GM21381 (cell line): ENCODE measurements around the gene PECR.

Experiments used
- ATAC-seq: cut with Tn5 transposase; IDR thresholded peaks from one replicate; pipeline ENCODE4 v1.9.1; 2021; ENCODE audit warnings: mild to moderate bottlenecking, moderate library complexity; ENCODE audit not compliant: unreplicated experiment

Gene PECR

GRCh38 chr2:216081487-216082116 is at the start of gene PECR, which contains the start of gene TMEM169:
Gene PECR (minus strand): TSS chr2:216081809. CDS start chr2:216081741, 68 bp downstream.
Gene TMEM169 (plus strand): TSS chr2:216081919. CDS start chr2:216095964, 14,045 bp downstream.
- peak; percentile 93 for ATAC-seq

- ATAC-seq: no peak
These were observed 48.9 kb upstream of the PECR start for GRCh38 chr2:216130346-216130971.

- ATAC-seq: no peak
These were observed 45.3 kb upstream of the PECR start for GRCh38 chr2:216126943-216127342.

GRCh38 chr2:216121255-216121654 is 39.6 kb upstream of the PECR start:
- ATAC-seq: no peak

DNA sequence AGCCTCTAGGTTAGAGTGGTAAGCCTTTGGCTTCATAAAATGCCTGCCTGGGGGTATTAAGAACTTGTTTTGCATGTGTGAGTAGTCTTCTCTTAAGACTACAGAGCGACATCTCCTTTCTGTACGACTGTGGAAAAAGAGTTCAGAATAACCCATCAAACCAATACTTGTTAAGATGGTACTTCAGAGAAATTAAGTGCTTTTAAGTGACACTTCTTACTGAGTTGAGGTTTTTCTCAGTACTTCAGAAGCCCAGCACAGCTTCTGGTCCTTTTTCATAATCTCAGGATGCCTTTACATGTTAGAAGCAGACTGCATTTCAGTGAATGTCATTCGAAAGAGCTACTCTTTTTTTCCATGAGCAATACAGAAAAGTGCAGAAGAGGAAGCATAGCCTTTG is 38.4 kb upstream of the PECR start:
- ATAC-seq: no peak

DNA sequence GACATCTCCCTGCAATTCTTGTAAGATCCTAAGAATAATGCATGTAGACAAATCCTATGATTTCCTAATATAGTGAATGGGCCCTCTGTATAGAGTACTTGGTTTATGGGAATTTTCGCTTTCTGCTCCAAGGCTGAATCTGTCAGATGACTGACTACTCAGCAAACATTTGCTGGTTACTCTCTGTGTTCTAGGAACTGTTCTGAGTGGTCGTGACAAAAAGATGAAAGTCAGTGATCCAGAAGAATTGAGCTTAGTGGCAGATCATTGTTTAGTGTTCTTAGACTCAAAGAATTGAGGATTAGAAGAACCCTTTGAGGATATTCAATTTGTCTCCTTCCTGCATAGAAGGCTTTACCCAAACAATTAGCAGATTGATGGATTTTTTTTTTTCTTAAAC is 37.5 kb upstream of the PECR start:
- no peak for ATAC-seq

DNA sequence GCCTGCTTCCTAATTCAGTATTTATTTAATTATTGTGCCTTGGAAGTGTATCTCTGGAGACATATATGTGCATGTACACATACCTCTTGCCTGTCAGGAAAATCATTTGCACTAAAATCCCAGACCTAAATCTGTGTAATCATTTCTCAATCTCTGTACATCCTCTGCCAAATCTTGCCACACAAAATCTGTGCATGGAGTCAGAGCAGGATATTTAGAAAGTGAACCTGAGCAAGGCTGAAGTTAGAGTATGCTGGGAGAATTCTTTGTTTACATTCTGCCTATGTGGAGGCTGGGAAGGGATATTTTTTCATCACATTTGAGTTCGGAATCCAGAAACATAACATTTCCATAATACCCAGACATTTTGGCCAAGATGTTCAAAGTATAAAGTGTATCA is 36.9 kb upstream of the PECR start:
- no peak for ATAC-seq

DNA sequence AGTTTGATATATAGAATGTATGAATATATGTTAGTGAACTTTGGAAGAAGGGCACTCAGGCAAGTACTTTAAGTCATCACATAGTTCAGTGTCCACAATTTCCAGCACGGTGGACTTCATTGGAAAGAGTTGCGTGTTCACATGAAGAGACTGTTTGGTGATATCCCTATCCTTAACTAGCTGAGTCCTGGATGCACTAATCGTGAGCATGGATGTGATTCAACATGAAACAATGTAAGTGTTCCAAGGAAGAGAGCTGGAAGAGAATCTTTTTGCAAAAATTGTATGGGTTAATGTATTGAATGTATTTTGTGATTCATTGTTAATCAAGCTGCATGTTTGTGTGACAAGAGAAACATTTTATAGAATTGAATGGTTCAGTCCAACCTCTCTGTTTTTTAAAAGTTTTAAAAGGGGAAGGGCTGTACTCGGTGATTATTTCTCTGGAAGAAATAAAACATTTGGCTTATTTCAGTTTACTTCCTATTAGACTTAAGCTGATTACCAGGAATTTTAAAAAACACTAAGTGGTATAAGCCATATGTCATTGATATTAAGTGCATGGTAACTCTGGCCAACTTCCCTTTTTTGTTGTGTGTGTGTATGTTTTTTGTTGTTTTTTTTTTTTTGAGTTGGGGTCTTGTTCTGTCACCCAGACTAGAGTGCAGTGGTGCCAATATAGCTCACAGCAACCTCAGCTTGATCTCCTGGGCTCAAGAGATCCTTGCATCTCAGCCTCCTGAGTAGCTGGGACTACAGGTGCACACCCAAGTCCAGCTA is 36.1 kb upstream of the PECR start:
- no peak for ATAC-seq

- no peak for ATAC-seq
These were observed 34.8 kb upstream of the PECR start for GRCh38 chr2:216116418-216116817.

DNA sequence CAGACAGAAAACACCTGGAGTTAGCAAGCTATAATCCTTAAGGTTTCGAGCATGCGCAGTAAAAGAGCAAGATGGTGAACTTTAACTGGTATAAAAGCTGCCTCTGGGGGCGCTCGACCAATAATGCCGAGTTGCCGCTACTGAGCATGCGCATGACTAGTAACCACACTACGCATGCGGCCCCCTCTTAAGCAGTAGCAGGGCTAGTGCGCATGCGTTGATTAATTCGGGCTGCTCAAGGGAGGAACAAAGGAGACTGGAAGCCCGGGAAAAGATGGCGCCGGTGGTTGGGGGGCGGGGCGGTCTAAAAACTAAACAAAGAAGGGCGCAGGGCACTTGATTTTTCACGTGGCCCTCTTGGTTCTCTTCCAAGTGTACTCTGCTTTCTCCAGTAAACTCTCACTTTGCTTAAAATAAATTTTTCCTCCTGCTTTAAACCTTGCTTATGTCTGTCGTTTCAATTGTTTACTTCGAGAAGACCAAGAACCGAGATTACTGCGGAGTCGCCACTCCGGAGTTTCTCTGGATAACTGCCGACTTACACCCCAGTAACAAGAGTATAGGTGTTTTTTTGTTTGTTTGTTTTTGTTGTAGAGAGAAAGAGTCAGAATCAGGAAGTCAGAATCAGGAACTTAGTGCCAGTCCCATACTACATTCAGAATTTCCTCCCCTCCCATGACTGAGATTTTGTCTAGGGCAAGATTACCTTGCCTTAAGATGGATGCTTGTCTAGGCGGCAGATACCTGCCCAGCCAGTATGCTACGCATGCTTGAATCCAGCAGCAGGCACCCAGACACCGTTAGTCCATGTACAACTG is 33.3 kb upstream of the PECR start:
- peak; percentile 40 for ATAC-seq

GRCh38 chr2:216114382-216114713 is 32.7 kb upstream of the PECR start:
- no peak for ATAC-seq

GRCh38 chr2:216113572-216113971 is 32.0 kb upstream of the PECR start:
- ATAC-seq: peak; percentile 65

GRCh38 chr2:216112926-216113325 is 31.3 kb upstream of the PECR start:
- ATAC-seq: no peak

DNA sequence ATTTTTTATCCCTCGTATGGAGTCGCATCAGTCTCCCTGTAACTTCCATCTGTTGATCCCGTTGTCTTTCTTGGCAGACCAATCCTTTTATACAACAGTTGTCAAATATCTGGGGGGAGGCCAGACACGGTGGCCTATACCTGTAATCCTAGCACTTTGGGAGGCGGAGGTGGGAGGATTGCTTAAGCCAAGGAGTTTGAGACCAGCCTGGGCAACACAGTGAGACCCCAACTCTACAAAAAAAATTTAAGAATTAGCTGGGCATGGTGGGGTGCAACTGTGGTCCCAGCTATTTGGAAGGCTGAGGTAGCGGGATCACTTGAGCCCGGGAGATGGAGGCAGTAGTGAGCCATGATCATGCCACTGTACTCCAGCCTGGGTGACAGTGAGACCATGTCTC is 29.5 kb upstream of the PECR start:
- no peak for ATAC-seq

- no peak for ATAC-seq
These were observed 29.0 kb upstream of the PECR start for GRCh38 chr2:216110620-216111019.

DNA sequence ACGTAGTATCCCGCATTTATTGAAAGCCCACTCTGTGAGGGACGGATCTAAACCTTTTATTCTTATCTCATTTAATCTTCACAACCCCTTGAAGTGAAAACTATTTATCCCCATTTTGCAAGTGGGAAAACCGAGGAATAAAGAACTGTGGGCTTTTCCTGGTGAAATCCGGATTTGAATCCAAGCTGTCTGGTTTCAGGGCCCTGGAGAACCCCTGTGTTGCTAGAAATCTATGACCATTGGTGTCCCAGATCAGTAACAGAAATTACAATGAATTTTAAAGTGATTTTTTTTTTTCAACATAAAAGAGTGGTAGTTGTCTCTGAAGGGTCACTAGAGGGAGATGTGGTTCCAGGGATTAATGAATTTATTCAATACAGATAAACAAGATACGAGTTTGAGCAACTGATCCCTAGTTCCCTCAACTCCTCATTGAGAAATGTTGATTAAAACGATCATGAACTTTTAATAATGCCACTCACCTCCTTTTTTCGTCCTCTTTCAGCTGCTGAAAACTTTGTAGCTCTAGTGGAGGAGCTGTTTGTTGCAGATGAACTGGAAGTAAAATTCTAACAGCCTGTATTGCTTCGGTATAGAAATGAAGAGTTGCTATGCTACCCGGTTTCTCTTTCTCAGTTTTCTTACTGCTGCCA is 28.5 kb upstream of the PECR start:
- ATAC-seq: no peak

DNA sequence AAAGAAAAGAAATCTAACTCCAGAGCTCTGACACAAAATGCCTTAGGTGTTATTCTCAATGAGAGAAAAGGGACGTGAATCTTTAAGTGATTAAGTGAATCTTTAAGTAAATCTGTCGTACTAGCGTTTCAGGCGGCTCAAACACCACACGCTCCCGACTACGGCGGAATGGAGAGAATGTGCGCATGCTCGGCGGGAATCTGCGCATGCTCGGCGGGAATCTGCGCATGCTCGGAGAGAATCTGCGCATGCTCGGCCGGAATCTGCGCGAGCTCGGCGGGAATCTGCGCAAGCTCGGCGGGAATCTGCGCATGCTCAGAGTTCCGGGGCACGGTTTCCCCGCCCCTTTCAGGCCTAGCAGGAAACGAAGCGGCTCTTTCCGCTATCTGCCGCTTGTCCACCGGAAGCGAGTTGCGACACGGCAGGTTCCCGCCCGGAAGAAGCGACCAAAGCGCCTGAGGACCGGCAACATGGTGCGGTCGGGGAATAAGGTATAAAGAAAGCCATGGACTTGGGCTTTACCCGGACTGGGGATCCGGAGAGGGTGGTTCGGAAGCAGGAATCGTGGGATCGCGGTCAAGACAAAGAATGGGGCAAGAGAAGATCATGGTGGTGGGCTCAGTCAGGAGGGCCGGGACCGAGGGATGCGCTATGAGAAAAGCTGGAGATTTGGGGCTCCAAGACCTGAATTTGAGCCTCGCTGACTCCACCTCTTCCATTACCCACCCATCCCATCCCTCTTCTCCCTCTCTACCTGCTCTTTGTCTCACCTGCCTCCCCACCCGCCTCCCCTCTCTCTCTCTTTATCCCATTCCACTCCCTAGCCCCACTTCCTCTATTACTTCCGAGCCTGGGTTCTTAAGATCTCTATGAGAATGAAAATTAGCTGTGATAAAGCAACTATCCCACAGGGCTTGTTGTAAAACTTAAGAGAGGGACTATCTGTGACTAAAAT is 27.6 kb upstream of the PECR start, which contains the start of gene XRCC5:
Gene XRCC5, plus strand, starts transcription at position 382 of the 955 bp plus-strand sequence. Its CDS starts 89 bp downstream, at position 471.
- ATAC-seq: peak; percentile 56

DNA sequence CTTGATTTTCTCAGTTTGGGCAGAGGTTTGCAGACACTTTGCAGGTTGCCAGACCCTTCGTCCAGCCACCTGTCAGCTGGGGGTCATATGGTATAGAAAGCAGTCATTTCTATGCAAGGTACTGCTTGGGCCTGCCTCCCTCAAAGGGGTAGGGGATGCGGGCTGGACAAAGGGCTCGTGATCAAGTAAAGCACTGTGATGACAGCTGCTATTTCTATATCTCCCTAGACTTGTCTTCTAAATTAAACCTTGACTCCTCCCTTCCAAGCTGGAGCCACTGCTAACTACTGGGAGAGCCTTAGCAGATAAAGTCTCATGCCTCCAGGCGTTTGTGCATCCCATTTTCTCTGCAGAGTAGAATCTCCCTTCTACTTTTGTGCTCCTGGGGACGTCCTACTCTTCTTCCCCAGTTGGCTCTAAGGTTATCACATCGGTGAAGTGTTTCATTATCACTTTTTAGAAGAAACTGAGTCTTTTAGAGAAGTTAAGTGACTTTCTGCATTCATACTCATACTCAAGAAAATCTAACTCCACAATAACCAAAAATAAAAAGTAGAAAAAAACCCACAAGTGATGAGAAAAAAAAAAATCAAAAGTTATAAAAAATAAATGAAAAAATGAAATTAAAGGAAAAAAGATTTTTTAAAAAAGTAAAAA is 26.8 kb upstream of the PECR start:
- ATAC-seq: no peak

DNA sequence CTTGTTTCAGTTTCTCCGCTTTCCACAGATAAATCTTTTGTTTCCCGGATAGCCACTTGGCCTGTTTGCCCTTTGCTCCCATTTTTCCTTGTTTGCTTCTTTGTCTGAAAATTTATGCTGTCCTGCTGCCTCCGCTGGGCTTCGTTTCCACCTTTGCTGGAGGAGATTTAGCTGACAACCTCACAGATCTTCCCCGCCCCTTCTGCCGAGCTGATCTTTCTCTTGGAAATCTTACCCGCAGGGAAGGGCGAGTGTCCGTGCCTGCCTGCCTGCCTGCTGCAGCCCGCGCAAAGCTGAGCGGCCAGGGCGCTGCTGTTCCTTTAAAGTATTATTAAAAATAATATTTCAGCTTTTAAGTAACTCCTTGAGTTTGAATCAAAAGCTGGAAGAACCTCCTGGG is 26.2 kb upstream of the PECR start:
- no peak for ATAC-seq
